Measurements from ENCODE around the gene SKI.

The SKI gene

GRCh38 chr1:2194898-2195673 lies 33.0 kb upstream of the SKI start:
- peak; percentile 72 for DNase-seq

- DNase-seq: no peak
These were observed 32.3 kb upstream of the SKI start for GRCh38 chr1:2195785-2196184.

- DNase-seq: no peak
These were observed 31.0 kb upstream of the SKI start for GRCh38 chr1:2196901-2197638.

GRCh38 chr1:2197707-2198165 lies 30.4 kb upstream of the SKI start:
- no peak for DNase-seq

GRCh38 chr1:2198571-2198970 lies 29.5 kb upstream of the SKI start:
- DNase-seq: no peak

- no peak for DNase-seq
These were observed 28.9 kb upstream of the SKI start for GRCh38 chr1:2199042-2199810.

- no peak for DNase-seq
These were observed 27.7 kb upstream of the SKI start for GRCh38 chr1:2200308-2200943.

GRCh38 chr1:2201062-2201461 lies 27.1 kb upstream of the SKI start:
- DNase-seq: no peak

- DNase-seq: no peak
These were observed 26.0 kb upstream of the SKI start for GRCh38 chr1:2202008-2202575.

- no peak for DNase-seq
These were observed 25.1 kb upstream of the SKI start for GRCh38 chr1:2202843-2203601.

- DNase-seq: no peak
These were observed 24.3 kb upstream of the SKI start for GRCh38 chr1:2203671-2204414.

- DNase-seq: no peak
These were observed 23.5 kb upstream of the SKI start for GRCh38 chr1:2204415-2205190.

- DNase-seq: no peak
These were observed 22.7 kb upstream of the SKI start for GRCh38 chr1:2205191-2205952.

- DNase-seq: no peak
These were observed 21.2 kb upstream of the SKI start for GRCh38 chr1:2206813-2207487.

- DNase-seq: no peak
These were observed 19.5 kb upstream of the SKI start for GRCh38 chr1:2208309-2209239.

GRCh38 chr1:2209400-2210083 lies 18.6 kb upstream of the SKI start:
- no peak for DNase-seq

GRCh38 chr1:2210084-2210653 lies 17.9 kb upstream of the SKI start:
- DNase-seq: no peak

All from KG1 (cell line).